Measurements from ENCODE around the gene H2BK1.

- TF ChIP-seq, protein P1, sequence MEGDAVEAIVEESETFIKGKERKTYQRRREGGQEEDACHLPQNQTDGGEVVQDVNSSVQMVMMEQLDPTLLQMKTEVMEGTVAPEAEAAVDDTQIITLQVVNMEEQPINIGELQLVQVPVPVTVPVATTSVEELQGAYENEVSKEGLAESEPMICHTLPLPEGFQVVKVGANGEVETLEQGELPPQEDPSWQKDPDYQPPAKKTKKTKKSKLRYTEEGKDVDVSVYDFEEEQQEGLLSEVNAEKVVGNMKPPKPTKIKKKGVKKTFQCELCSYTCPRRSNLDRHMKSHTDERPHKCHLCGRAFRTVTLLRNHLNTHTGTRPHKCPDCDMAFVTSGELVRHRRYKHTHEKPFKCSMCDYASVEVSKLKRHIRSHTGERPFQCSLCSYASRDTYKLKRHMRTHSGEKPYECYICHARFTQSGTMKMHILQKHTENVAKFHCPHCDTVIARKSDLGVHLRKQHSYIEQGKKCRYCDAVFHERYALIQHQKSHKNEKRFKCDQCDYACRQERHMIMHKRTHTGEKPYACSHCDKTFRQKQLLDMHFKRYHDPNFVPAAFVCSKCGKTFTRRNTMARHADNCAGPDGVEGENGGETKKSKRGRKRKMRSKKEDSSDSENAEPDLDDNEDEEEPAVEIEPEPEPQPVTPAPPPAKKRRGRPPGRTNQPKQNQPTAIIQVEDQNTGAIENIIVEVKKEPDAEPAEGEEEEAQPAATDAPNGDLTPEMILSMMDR (IDR thresholded peaks at IDR 0.05; ENCODE audit: low read length): no peak
- TF ChIP-seq EZH2phosphoT487 (IDR thresholded peaks at IDR 0.05; ENCODE audit: low read length): no peak
These were observed 23.5 kb upstream of the H2BK1 start for GRCh38 chr7:151233804-151234203.

Data from MM.1S (cell line).